Neuronal stem cell (in vitro differentiated cells): Measurements from ENCODE around the gene GLRA1.

Experiments
- DNase-seq: peaks from one replicate; pipeline ENCODE4 v3.0.0-alpha.2; 2013; ENCODE audit warnings: low spot score
- H2AFZ ChIP-seq: one replicate; pipeline ENCODE4 v1.6.1; 2013; ENCODE audit warnings: mild to moderate bottlenecking, low read length, inconsistent platforms
- H2AK5ac ChIP-seq: 2 replicates; pipeline ENCODE4 v1.6.1; 2013; ENCODE audit warnings: low read depth, mild to moderate bottlenecking, inconsistent platforms, low read length, moderate library complexity, mixed read lengths
- H2BK120ac ChIP-seq: 2 replicates; pipeline ENCODE4 v1.6.1; 2013; ENCODE audit warnings: low read depth, mild to moderate bottlenecking, inconsistent platforms, low read length, moderate library complexity, mixed read lengths
- H2BK12ac ChIP-seq: one replicate; pipeline ENCODE4 v1.6.1; 2013; ENCODE audit warnings: low read length, inconsistent platforms
- H2BK15ac ChIP-seq: 2 replicates; pipeline ENCODE4 v1.6.1; 2013; ENCODE audit warnings: mild to moderate bottlenecking, low read length, inconsistent platforms, mixed read lengths
- H2BK5ac ChIP-seq: one replicate; pipeline ENCODE4 v1.6.1; 2013; ENCODE audit warnings: inconsistent platforms, mild to moderate bottlenecking, low read length, moderate library complexity
- H3K14ac ChIP-seq: one replicate; pipeline ENCODE4 v1.6.1; 2013; ENCODE audit warnings: low read length, inconsistent platforms
- H3K18ac ChIP-seq: 2 replicates; pipeline ENCODE4 v1.6.1; 2013; ENCODE audit warnings: low read length, inconsistent platforms
- H3K23ac ChIP-seq: 2 replicates; pipeline ENCODE4 v1.6.1; 2013; ENCODE audit warnings: low read depth, mild to moderate bottlenecking, mixed read lengths, low read length, inconsistent platforms; ENCODE audit not compliant: poor library complexity
- H3K27ac ChIP-seq: replicated peaks from 3 replicates; pipeline ENCODE4 v1.5.1; 2013; ENCODE audit warnings: low read length, inconsistent platforms
- H3K27me3 ChIP-seq, 3 experiments: 2 replicates each; pipeline ENCODE4 v1.6.1; 2013; ENCODE audit warnings: low read length in 3 of 3, mild to moderate bottlenecking in 2 of 3, inconsistent platforms in 1 of 3, low read depth in 1 of 3, mixed read lengths in 1 of 3, moderate library complexity in 1 of 3; ENCODE audit not compliant: control insufficient read depth in 3 of 3, insufficient read depth in 3 of 3
- H3K36me3 ChIP-seq, 2 donors: replicated peaks in 1 of 2; 2 replicates each; pipeline ENCODE4 v1.6.1; 2013; ENCODE audit warnings: low read length in 2 of 2; ENCODE audit not compliant: control insufficient read depth in 2 of 2, insufficient read depth in 2 of 2
- H3K4ac ChIP-seq: 2 replicates; pipeline ENCODE4 v1.6.1; 2013; ENCODE audit warnings: inconsistent platforms, mild to moderate bottlenecking, low read length, moderate library complexity
- H3K4me1 ChIP-seq, 2 donors: 1 replicate in 1 of 2; 2 replicates in 1 of 2; pipeline ENCODE4 v1.6.1; 2013; ENCODE audit warnings: low read length in 2 of 2, low read depth in 1 of 2; ENCODE audit not compliant: control insufficient read depth in 2 of 2, insufficient read depth in 1 of 2
- H3K4me2 ChIP-seq: one replicate; pipeline ENCODE4 v1.6.1; 2013; ENCODE audit warnings: mild to moderate bottlenecking, low read length, inconsistent platforms; ENCODE audit not compliant: insufficient read depth, poor library complexity, severe bottlenecking
- H3K4me3 ChIP-seq, 2 donors: 2 replicates each; pipeline ENCODE4 v1.5.1; 2013; ENCODE audit warnings: low read length in 2 of 2, mild to moderate bottlenecking in 2 of 2, inconsistent platforms in 1 of 2, moderate library complexity in 1 of 2
- H3K79me1 ChIP-seq: one replicate; pipeline ENCODE4 v1.6.1; 2013; ENCODE audit warnings: low read depth, mild to moderate bottlenecking, inconsistent platforms, low read length, moderate library complexity
- H3K9ac ChIP-seq: one replicate; pipeline ENCODE4 v1.6.1; 2013; ENCODE audit warnings: mild to moderate bottlenecking, low read depth, low read length, inconsistent platforms; ENCODE audit not compliant: poor library complexity
- H3K9me3 ChIP-seq, 2 donors: replicated peaks in 1 of 2; 2 replicates each; pipeline versions ENCODE3 to v1.6.1; 2013; ENCODE audit warnings: low read length in 2 of 2, mild to moderate bottlenecking in 2 of 2, inconsistent platforms in 1 of 2, low read depth in 1 of 2, mixed read lengths in 1 of 2, moderate library complexity in 1 of 2; ENCODE audit not compliant: control insufficient read depth in 2 of 2, insufficient read depth in 1 of 2
- H4K8ac ChIP-seq: one replicate; pipeline ENCODE4 v1.6.1; 2013; ENCODE audit warnings: low read depth, mild to moderate bottlenecking, inconsistent platforms, low read length, moderate library complexity
- H4K91ac ChIP-seq: one replicate; pipeline ENCODE4 v1.6.1; 2013; ENCODE audit warnings: low read length, low read depth, mild to moderate bottlenecking, inconsistent platforms; ENCODE audit not compliant: poor library complexity
- WGBS, 2 donors: extraction: QIAGEN DNeasy Blood & Tissue Kit; methylation state at CpG; one replicate each; pipeline ENCODE4 v1.1.7; 2013; ENCODE audit warnings: missing lambda C conversion rate in 2 of 2, mixed read lengths in 1 of 2; ENCODE audit not compliant: insufficient read length in 2 of 2, insufficient replicate concordance in 1 of 2; ENCODE audit errors: extremely low coverage in 2 of 2; 5-methylcytosine and 5-hydroxymethylcytosine counted together

GLRA1 gene

DNA sequence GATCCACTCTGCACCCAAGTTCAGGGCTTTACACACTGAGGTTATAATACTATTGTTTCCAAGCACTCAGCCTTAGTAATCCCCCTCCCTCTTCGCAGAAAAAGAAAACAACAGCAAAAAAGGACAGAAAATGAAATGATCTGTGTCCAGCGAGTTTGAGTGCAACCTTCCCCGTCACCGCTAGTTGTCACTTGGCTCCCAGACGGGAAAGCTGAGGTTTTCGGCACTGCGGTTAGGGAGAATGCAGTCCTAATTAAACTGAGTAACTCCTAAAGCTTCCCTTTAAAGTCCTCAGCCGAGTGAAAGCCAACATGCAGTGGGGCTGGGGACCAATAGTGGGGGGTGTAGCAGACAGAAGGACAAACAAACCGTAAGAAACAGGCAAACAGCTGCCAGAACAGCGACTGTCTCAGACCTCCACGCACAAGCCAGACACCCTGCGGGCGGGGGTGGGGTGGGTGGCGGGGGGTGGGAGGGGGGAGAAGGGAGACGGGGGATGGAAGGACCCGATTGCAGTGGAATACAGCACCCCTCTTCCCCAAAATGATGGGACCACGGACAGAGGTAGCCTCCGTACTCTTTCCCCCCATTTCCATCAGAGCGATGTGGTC lies 680 bp downstream of the GLRA1 start:
- Histone ChIP-seq H3K4me1 (no peaks in the 10 kb centered on the region), H4K8ac (no peak overlapping the region), H2BK120ac (no peak overlapping the region), H3K27me3 (peaks cover 0 to 33% (median 21%) of the 10 kb centered on the region in 3 experiments), H3K4ac (no peak overlapping the region), H3K27ac (no peak overlapping the region), H3K9ac (no peak overlapping the region), H2BK5ac (no peak overlapping the region), H2BK15ac (no peak overlapping the region), H3K4me2 (no peak overlapping the region), H2AK5ac (no peak overlapping the region), H3K18ac (no peak overlapping the region), H3K79me1 (no peaks in the 10 kb centered on the region), H3K36me3 (no peaks in the 10 kb centered on the region), H2BK12ac (no peak overlapping the region), H3K23ac (no peak overlapping the region), H4K91ac (no peak overlapping the region), H3K9me3 (no peaks in the 10 kb centered on the region), H3K14ac (no peak overlapping the region), H2AFZ (no peak overlapping the region), H3K4me3 (no peak overlapping the region)
- WGBS, 2 donors = no CpG with 5 or more reads among the region's 19 CpGs
- peak; percentile 40 for DNase-seq

DNA sequence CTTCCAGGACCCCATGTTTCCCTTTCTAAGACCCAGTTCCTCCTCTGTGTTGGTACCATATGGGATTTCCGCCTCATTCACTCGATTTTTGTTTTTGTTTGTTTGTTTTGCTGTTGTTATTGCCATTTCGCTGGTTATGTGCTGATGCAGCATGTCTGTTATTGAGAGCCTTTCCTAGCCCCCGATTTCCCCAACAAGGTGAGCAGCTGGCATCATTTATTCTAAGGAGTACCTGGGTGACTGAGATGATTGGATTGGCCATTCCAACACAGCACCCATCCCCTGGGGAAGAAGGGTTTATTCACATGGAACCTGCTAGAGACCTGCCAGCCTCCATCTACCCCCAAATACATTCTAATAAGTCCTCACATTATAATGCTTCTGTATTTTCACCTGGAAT lies 2.7 kb downstream of the GLRA1 start:
- Histone ChIP-seq H3K27me3 (peaks cover 0 to 35% (median 21%) of the 10 kb centered on the region in 3 experiments), H3K4me2 (no peak overlapping the region), H3K9me3 (no peaks in the 10 kb centered on the region), H2BK12ac (no peak overlapping the region), H2BK5ac (no peak overlapping the region), H3K36me3 (no peaks in the 10 kb centered on the region), H3K4ac (no peak overlapping the region), H3K14ac (no peak overlapping the region), H2AFZ (no peak overlapping the region), H3K9ac (no peak overlapping the region), H3K4me1 (peaks cover 0 to 6% of the 10 kb centered on the region in 2 donors), H4K91ac (no peak overlapping the region), H3K4me3 (no peak overlapping the region), H3K18ac (no peak overlapping the region), H2AK5ac (no peak overlapping the region), H3K23ac (no peak overlapping the region), H2BK120ac (no peak overlapping the region), H3K79me1 (no peaks in the 10 kb centered on the region), H4K8ac (no peak overlapping the region), H3K27ac (no peak overlapping the region), H2BK15ac (no peak overlapping the region)
- no peak for DNase-seq
- WGBS, 2 donors = no CpG with 5 or more reads among the region's 4 CpGs

DNA sequence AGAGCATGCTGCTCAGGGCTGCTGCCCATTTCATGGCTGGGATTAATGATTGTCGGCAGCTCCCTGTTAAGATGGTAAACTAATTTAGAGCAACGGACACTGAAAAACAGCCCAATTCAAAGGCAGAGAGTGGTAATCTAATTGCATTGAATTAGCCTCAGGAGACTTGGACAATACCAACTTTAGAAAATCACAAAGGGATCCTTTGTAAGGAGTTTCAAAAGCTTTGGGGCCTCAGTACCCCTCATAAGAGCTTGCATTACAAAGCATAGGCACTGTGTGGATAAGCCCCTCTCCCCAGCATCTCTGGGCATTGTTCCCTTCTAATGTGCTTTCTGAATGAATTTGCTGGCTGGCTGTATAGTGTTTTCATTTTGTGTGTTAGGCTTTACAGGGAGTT lies 6.7 kb downstream of the GLRA1 start:
- Histone ChIP-seq H2BK120ac (no peak overlapping the region), H3K9me3 (no peaks in the 10 kb centered on the region), H3K36me3 (no peaks in the 10 kb centered on the region), H3K18ac (no peak overlapping the region), H2BK12ac (no peak overlapping the region), H3K4me2 (no peak overlapping the region), H3K27me3 (peaks cover 0 to 42% (median 6%) of the 10 kb centered on the region in 3 experiments), H2AFZ (no peak overlapping the region), H3K23ac (no peak overlapping the region), H2BK15ac (no peak overlapping the region), H2AK5ac (no peak overlapping the region), H4K91ac (no peak overlapping the region), H3K27ac (no peak overlapping the region), H3K4me3 (no peak overlapping the region), H3K9ac (no peak overlapping the region), H3K14ac (no peak overlapping the region), H2BK5ac (no peak overlapping the region), H3K79me1 (no peaks in the 10 kb centered on the region), H3K4ac (no peak overlapping the region), H4K8ac (no peak overlapping the region), H3K4me1 (peaks cover 0 to 10% of the 10 kb centered on the region in 2 donors)
- DNase-seq = peak; percentile 82
- no CpG with 5 or more reads among the region's 2 CpGs for whole genome bisulfite sequencing, 2 donors

DNA sequence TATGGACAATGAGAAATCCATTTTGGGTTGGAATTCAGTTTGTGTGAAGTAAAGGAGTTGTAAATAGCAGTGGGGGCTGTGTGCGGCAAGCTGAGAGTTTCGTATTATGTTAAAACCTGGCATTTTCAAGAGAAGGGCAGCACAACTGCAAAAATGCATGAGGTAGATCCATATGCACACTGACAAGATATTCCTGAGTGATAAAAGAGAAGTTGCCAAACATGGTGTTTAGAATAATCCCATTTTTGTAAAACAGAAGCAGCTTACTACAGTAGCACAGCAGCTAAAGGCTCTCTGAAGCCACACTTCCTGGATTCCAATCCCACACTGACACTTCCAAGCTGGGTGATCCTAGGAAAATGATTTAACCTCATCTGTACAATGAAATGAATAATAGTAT lies 11.2 kb downstream of the GLRA1 start:
- no peak overlapping the region for H3K27ac ChIP-seq
- H2AFZ ChIP-seq = no peak overlapping the region

More for the DNA sequence above, 11.2 kb downstream of the GLRA1 start:
- Histone ChIP-seq H3K79me1 (no peaks in the 10 kb centered on the region), H2BK15ac (no peak overlapping the region), H2BK12ac (no peak overlapping the region), H4K8ac (no peak overlapping the region), H3K4me1 (peaks cover 0 to 9% of the 10 kb centered on the region in 2 donors), H2BK120ac (no peak overlapping the region), H2AK5ac (no peak overlapping the region), H3K4me3 (no peak overlapping the region), H3K36me3 (no peaks in the 10 kb centered on the region), H3K9me3 (no peaks in the 10 kb centered on the region), H4K91ac (no peak overlapping the region), H3K14ac (no peak overlapping the region), H3K23ac (no peak overlapping the region), H2BK5ac (no peak overlapping the region), H3K27me3 (peaks cover 0 to 23% (median 0%) of the 10 kb centered on the region in 3 experiments), H3K4me2 (no peak overlapping the region), H3K9ac (no peak overlapping the region), H3K18ac (no peak overlapping the region), H3K4ac (no peak overlapping the region)
- DNase-seq = no peak
- whole genome bisulfite sequencing, 2 donors = no CpG with 5 or more reads among the region's 2 CpGs
